K562 (cell line): ENCODE measurements around the gene PARK7. TPM values are rescaled to one million over a fixed set of nuclear protein-coding genes. Genes with fewer than 3 reads are reported as not detected.

ENCODE experiments used
- ATAC-seq: fragments of 200-7000 bp; cut with Tn5 transposase; 3 replicates; pipeline ENCODE4 v1.9.1; 2020; ENCODE audit warnings: moderate library complexity
- BruUV-seq: library from RNA; stranded (reverse); fragments of 400-500 nt; replicated peaks from 2 replicates; lab custom pipeline; 2021; lab: Mats Ljungman, UMichigan
- CTCF ChIA-PET: fragments of 300-600 bp; formaldehyde crosslinking; extraction: SDS; loops from one replicate; lab custom pipeline; 2021; ENCODE audit warnings: low intra/inter-chr PET ratio; lab: Yijun Ruan, JAX
- POLR2A ChIA-PET: fragments of 300-600, 350-650 bp; sonication (Branson Sonifier 250); formaldehyde crosslinking; extraction: SDS; loops from one replicate; lab custom pipeline; 2021; ENCODE audit warnings: antibody characterized with exemption, inconsistent platforms; lab: Yijun Ruan, JAX
- DNase-seq, 4 experiments: peaks; one replicate each; pipeline versions ENCODE4 v3.0.0 to v3.0.0-alpha.2; 2011 to 2018; ENCODE audit warnings: low spot score in 3 of 4, mixed read lengths in 3 of 4; ENCODE audit errors: extremely low read depth in 1 of 4
- FAIRE-seq: peaks from 2 replicates; lab custom pipeline; 2011; peaks lifted over from hg19 to GRCh38; lab: Jason Lieb, UNC
- H2AFZ ChIP-seq: 2 replicates; pipeline ENCODE4 v1.6.0; 2011; ENCODE audit warnings: low read depth, low read length, control low read depth, inconsistent platforms
- H3K27ac ChIP-seq: fragments of 200-600 bp; 3 replicates; pipeline ENCODE4 v1.8.0; 2011; ENCODE audit warnings: low read depth, mild to moderate bottlenecking, control low read depth, inconsistent platforms, low read length, moderate library complexity, mixed read lengths; ENCODE audit errors: extremely low read depth
- H3K27me3 ChIP-seq, 2 experiments: fragments of 300-600 bp in 1 of 2; 2 replicates in 1 of 2; 3 replicates in 1 of 2; pipeline versions ENCODE4 v1.6.0 to v1.8.0; 2011; ENCODE audit warnings: inconsistent platforms in 2 of 2, low read length in 2 of 2, mild to moderate bottlenecking in 1 of 2, mixed read lengths in 1 of 2, moderate library complexity in 1 of 2; ENCODE audit not compliant: control insufficient read depth in 2 of 2, insufficient read depth in 2 of 2
- H3K36me3 ChIP-seq: fragments of 300-600 bp; 3 replicates; pipeline ENCODE4 v1.8.0; 2011; ENCODE audit warnings: mild to moderate bottlenecking, low read length, inconsistent platforms; ENCODE audit not compliant: control insufficient read depth, insufficient read depth
- H3K4me1 ChIP-seq, 2 experiments: fragments of 200-600 bp in 1 of 2; replicated peaks in 1 of 2; 2 replicates in 1 of 2; 3 replicates in 1 of 2; pipeline versions ENCODE4 v1.5.1 to v1.8.0; 2011; ENCODE audit warnings: inconsistent platforms in 2 of 2, low read length in 2 of 2, mild to moderate bottlenecking in 1 of 2, mixed read lengths in 1 of 2, moderate library complexity in 1 of 2; ENCODE audit not compliant: control insufficient read depth in 2 of 2, insufficient read depth in 2 of 2
- H3K4me2 ChIP-seq: 2 replicates; pipeline ENCODE4 v1.6.1; 2011; ENCODE audit warnings: low read length, control low read depth, inconsistent platforms, mixed read lengths; ENCODE audit not compliant: insufficient read depth
- H3K4me3 ChIP-seq: fragments of 200-600 bp; sonication (generic), shearing (Covaris generic); 2 replicates; pipeline ENCODE4 v1.5.1; 2016; ENCODE audit warnings: control low read depth, inconsistent platforms
- H3K79me2 ChIP-seq: fragments of 200-600 bp; 3 replicates; pipeline ENCODE4 v1.8.0; 2011; ENCODE audit warnings: low read length, inconsistent platforms; ENCODE audit not compliant: control insufficient read depth, insufficient read depth
- H3K9ac ChIP-seq, 2 experiments: 2 replicates each; pipeline versions ENCODE4 v1.6.0 to v1.6.1; 2011; ENCODE audit warnings: low read depth in 2 of 2, low read length in 2 of 2, control low read depth in 1 of 2, inconsistent platforms in 1 of 2, mild to moderate bottlenecking in 1 of 2, mixed read lengths in 1 of 2; ENCODE audit not compliant: insufficient read depth in 1 of 2
- H3K9me1 ChIP-seq: one replicate; pipeline ENCODE4 v1.6.0; 2011; ENCODE audit warnings: inconsistent platforms, mild to moderate bottlenecking, low read length, moderate library complexity; ENCODE audit not compliant: control insufficient read depth, insufficient read depth
- H3K9me3 ChIP-seq: replicated peaks from 2 replicates; pipeline ENCODE4 v1.5.1; 2011; ENCODE audit warnings: low read depth, low read length, inconsistent platforms; ENCODE audit not compliant: control insufficient read depth, insufficient read depth
- H4K20me1 ChIP-seq: replicated peaks from 2 replicates; pipeline ENCODE4 v1.6.1; 2011; ENCODE audit warnings: low read length, inconsistent platforms, mixed read lengths; ENCODE audit not compliant: control insufficient read depth, insufficient read depth
- CHD1 ChIP-seq: fragments of 200-600 bp; sonication (generic); IDR thresholded peaks from one replicate; pipeline ENCODE4 v1.6.1; 2012; ENCODE audit warnings: mild to moderate bottlenecking, moderate library complexity, low read length, inconsistent platforms
- EHMT2 ChIP-seq: fragments of 450-650 bp; IDR thresholded peaks from 2 replicates; pipeline ENCODE4 v1.6.1; 2018; ENCODE audit warnings: antibody characterized with exemption
- HNRNPH1 ChIP-seq: fragments of 200-400 bp; formaldehyde crosslinking; optimal IDR thresholded peaks from 2 replicates; pipeline ENCODE3; 2017; ENCODE audit warnings: low read depth, mild to moderate bottlenecking, low read length, moderate library complexity
- PCBP1 ChIP-seq: fragments of 200-400 bp; formaldehyde crosslinking; IDR thresholded peaks from 2 replicates; pipeline ENCODE4 v1.6.1; 2018; ENCODE audit warnings: mild to moderate bottlenecking, low read depth, low read length; ENCODE audit not compliant: poor library complexity, severe bottlenecking
- SIN3A ChIP-seq, 2 experiments: fragments of 150-350 bp in 1 of 2; IDR thresholded peaks; 2 replicates each; pipeline ENCODE4 v1.6.1; 2011 to 2016; ENCODE audit warnings: borderline replicate concordance in 2 of 2, low read depth in 2 of 2, low read length in 2 of 2, mild to moderate bottlenecking in 2 of 2, moderate library complexity in 2 of 2; ENCODE audit not compliant: control insufficient read depth in 1 of 2
- ZNF24 ChIP-seq: fragments of 450-650 bp; IDR thresholded peaks from 2 replicates; pipeline ENCODE4 v1.6.1; 2016
- WGBS: fragments of 100-300 bp; shearing (Covaris generic); methylation state at CpG from one replicate; pipeline ENCODE4 v1.1.6; 2016; ENCODE audit warnings: low coverage, mixed read lengths; ENCODE audit not compliant: insufficient coverage; ENCODE audit errors: missing lambda C conversion rate; 5-methylcytosine and 5-hydroxymethylcytosine counted together
- in situ Hi-C: fragments of 300-500 bp; cut with MboI; formaldehyde crosslinking; loops from 4 replicates; pipeline ENCODE4 v1.15.0; 2018; ENCODE audit warnings: inconsistent platforms, mixed read lengths
- intact Hi-C: fragments of 100-400 bp; cut with micrococcal nuclease; formaldehyde crosslinking; loops from 2 replicates; pipeline ENCODE4 v1.14.2; 2022
- polyA plus RNA-seq, 8 experiments: library from polyadenylated mRNA; depleted of rRNA in 4 of 8; stranded (reverse) in 5 of 8; unstranded in 3 of 8; fragments of >200 nt; fragmentation: Nextera tagmentation in 2 of 8; fragmentation: Illumina TruSeq in 1 of 8; extraction: Ambion mirVana in 2 of 8; extraction: Trizol in 1 of 8; gene quantifications; 2 replicates each; pipeline versions ENCODE4 v1.2.1 to v1.2.3, GENCODE V29; 2011 to 2014; ENCODE audit warnings: inconsistent platforms in 1 of 8, missing spikeins in 1 of 8
- total RNA-seq, 7 experiments: library from RNA; depleted of rRNA in 6 of 7; stranded (reverse); fragments of >200 nt in 6 of 7; fragmentation: Illumina TruSeq in 2 of 7; extraction: Trizol in 2 of 7; gene quantifications; 2 replicates each; pipeline versions ENCODE4 v1.2.1 to v1.2.3, GENCODE V29; 2011 to 2021; ENCODE audit warnings: low replicate concordance in 1 of 7
- TF ChIP-seq, protein P1 (sequence below): fragments of 250-450 bp; sonication (Bioruptor Pico); IDR thresholded peaks from 2 replicates; pipeline ENCODE4 v1.8.0; 2021; ENCODE audit warnings: borderline replicate concordance, mild to moderate bottlenecking, moderate library complexity; ENCODE audit not compliant: poor library complexity, severe bottlenecking
- TF ChIP-seq, protein P2 (sequence below): fragments of 250-450 bp; sonication (Bioruptor Pico); IDR thresholded peaks from 2 replicates; pipeline ENCODE4 v1.8.0; 2022; ENCODE audit warnings: inconsistent platforms
- TF ChIP-seq, protein P3 (sequence below), 2 experiments: fragments of 450-650 bp; conservative IDR thresholded peaks; 2 replicates each; pipeline ENCODE4 v1.6.1; 2017; ENCODE audit warnings: mild to moderate bottlenecking in 2 of 2, moderate library complexity in 2 of 2

Gene PARK7
- total and polyA plus RNA-seq, 9 of the 15 experiments (the other 6 are each of a cell fraction or from before 2014, with no cell fraction given), result 374 to 1,298 (median 484) TPM

GRCh38 chr1:7915826-7916500 is 45.5 kb upstream of the PARK7 start:
- in situ Hi-C loops (no loop called here), intact Hi-C loops (no loop called here)
- 6% methylated on average over 5 of the region's 5 CpGs for WGBS
- FAIRE-seq, result no peak
- BruUV-seq, result no TSS peak
- no peak for DNase-seq
- no peak overlapping the region for H3K4me2 ChIP-seq
- no peaks in the 10 kb centered on the region for H3K36me3 ChIP-seq
- no peak overlapping the region for H3K9ac ChIP-seq
- H3K27ac ChIP-seq, result no peak overlapping the region
- H4K20me1 ChIP-seq, result no peaks in the 10 kb centered on the region
- H2AFZ ChIP-seq, result no peak overlapping the region
- no peaks in the 10 kb centered on the region for H3K79me2 ChIP-seq
- no peaks in the 10 kb centered on the region for H3K9me3 ChIP-seq
- no peak overlapping the region for H3K4me3 ChIP-seq
- no peaks in the 10 kb centered on the region for H3K9me1 ChIP-seq
- peaks cover 4 to 5% of the 10 kb centered on the region in 2 experiments; a peak in 3 of 5 replicates for H3K4me1 ChIP-seq
- TF ChIP-seq, protein P1, sequence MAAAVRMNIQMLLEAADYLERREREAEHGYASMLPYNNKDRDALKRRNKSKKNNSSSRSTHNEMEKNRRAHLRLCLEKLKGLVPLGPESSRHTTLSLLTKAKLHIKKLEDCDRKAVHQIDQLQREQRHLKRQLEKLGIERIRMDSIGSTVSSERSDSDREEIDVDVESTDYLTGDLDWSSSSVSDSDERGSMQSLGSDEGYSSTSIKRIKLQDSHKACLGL, result no peak
- no peak for TF ChIP-seq HNRNPH1
- no peak for TF ChIP-seq PCBP1
- no peak for TF ChIP-seq SIN3A (IDR thresholded peaks at IDR 0.05; ENCODE audit: borderline replicate concordance in 2 of 2, control insufficient read depth in 1 of 2, low read depth in 2 of 2, low read length in 2 of 2)
- TF ChIP-seq EHMT2, result no peak
- TF ChIP-seq CHD1, result no peak
- TF ChIP-seq, protein P2, sequence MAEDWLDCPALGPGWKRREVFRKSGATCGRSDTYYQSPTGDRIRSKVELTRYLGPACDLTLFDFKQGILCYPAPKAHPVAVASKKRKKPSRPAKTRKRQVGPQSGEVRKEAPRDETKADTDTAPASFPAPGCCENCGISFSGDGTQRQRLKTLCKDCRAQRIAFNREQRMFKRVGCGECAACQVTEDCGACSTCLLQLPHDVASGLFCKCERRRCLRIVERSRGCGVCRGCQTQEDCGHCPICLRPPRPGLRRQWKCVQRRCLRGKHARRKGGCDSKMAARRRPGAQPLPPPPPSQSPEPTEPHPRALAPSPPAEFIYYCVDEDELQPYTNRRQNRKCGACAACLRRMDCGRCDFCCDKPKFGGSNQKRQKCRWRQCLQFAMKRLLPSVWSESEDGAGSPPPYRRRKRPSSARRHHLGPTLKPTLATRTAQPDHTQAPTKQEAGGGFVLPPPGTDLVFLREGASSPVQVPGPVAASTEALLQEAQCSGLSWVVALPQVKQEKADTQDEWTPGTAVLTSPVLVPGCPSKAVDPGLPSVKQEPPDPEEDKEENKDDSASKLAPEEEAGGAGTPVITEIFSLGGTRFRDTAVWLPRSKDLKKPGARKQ (CRISPR knock-in tag), result no peak
- TF ChIP-seq ZNF24, result no peak
- TF ChIP-seq, protein P3, sequence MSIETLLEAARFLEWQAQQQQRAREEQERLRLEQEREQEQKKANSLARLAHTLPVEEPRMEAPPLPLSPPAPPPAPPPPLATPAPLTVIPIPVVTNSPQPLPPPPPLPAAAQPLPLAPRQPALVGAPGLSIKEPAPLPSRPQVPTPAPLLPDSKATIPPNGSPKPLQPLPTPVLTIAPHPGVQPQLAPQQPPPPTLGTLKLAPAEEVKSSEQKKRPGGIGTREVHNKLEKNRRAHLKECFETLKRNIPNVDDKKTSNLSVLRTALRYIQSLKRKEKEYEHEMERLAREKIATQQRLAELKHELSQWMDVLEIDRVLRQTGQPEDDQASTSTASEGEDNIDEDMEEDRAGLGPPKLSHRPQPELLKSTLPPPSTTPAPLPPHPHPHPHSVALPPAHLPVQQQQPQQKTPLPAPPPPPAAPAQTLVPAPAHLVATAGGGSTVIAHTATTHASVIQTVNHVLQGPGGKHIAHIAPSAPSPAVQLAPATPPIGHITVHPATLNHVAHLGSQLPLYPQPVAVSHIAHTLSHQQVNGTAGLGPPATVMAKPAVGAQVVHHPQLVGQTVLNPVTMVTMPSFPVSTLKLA (conservative IDR thresholded peaks at IDR 0.05), result no peak
- ChIA-PET POLR2A (interaction anchor here (0.9 kb wide), 1 partner anchor 19 kb away, joined by 3 read pairs; no protein-coding TSS in a partner anchor), CTCF (no interaction called here)
- no peak for ATAC-seq
- H3K27me3 ChIP-seq, result peaks cover 17 to 18% of the 10 kb centered on the region in 2 experiments; a peak in 4 of 5 replicates
